Measurements from ENCODE around the gene MTRR. TPM values are rescaled to one million over a fixed set of nuclear protein-coding genes. Genes with fewer than 3 reads are reported as not detected.

The MTRR gene
- polyA plus RNA-seq, 1 of the 3 experiments (the other 2 are of a cell fraction) = 18.4 TPM

- Histone ChIP-seq H3K79me2 (ENCODE audit: insufficient read depth) (no peaks in the 10 kb centered on the region), H3K36me3 (replicated peaks in 1 of 2; ENCODE audit: control insufficient read depth in 1 of 2, insufficient read depth in 2 of 2, low read length in 1 of 2) (no peaks in the 10 kb centered on the region), H3F3A (replicated peaks; ENCODE audit: insufficient read depth) (no peaks in the 10 kb centered on the region), H3K9me3 (no peaks in the 10 kb centered on the region), H3K4me1 (ENCODE audit: control insufficient read depth in 1 of 2, insufficient read depth in 2 of 2, low read depth in 1 of 2, low read length in 1 of 2) (peaks cover 0 to 9% of the 10 kb centered on the region in 2 experiments; a peak in 1 of 4 replicates), H2AFZ (ENCODE audit: low read depth) (no peak overlapping the region), H3K27me3 (ENCODE audit: insufficient read depth) (peaks cover 21% of the 10 kb centered on the region), H3K9ac (no peak overlapping the region), H3K4me2 (no peak overlapping the region), H3K4me3 (ENCODE audit: low read depth in 2 of 2, low read length in 1 of 2) (no peak overlapping the region), H3K9me2 (no peaks in the 10 kb centered on the region), H4K20me1 (ENCODE audit: insufficient read depth) (no peaks in the 10 kb centered on the region), H3K27ac (ENCODE audit: low read depth in 2 of 2, low read length in 1 of 2) (no peak overlapping the region)
- POLR2A ChIA-PET = no interaction called here
- TF ChIP-seq GABPA (IDR thresholded peaks at IDR 0.05; ENCODE audit: low read depth) = no peak
- no peak for TF ChIP-seq POLR2AphosphoS5 (IDR thresholded peaks at IDR 0.05; ENCODE audit: low read depth, low read length)
- no peak for TF ChIP-seq TCF12 (IDR thresholded peaks at IDR 0.05)
- CTCF ChIA-PET = interaction anchor here (0.8 to 1.4 kb wide), 4 partner anchors 24 to 76 kb away, joined by 3 to 4 read pairs (median 3); no protein-coding TSS in a partner anchor
- DNase-seq = no peak
- 81% methylated on average over 8 of the region's 8 CpGs for WGBS (ENCODE audit: low lambda C conversion rate)
Measured at GRCh38 chr5:7851617-7852289, 17.2 kb upstream of the MTRR start.

- H3K4me3 ChIP-seq (ENCODE audit: low read depth in 2 of 2, low read length in 1 of 2) = no peak overlapping the region
- 81% methylated on average over 1 of the region's 1 CpG for WGBS (ENCODE audit: low lambda C conversion rate)
- no peaks in the 10 kb centered on the region for H3K9me2 ChIP-seq
- no peak for DNase-seq
- H3F3A ChIP-seq (replicated peaks; ENCODE audit: insufficient read depth) = no peaks in the 10 kb centered on the region
- H3K4me1 ChIP-seq (ENCODE audit: control insufficient read depth in 1 of 2, insufficient read depth in 2 of 2, low read depth in 1 of 2, low read length in 1 of 2) = peaks cover 0 to 9% of the 10 kb centered on the region in 2 experiments; a peak in 1 of 4 replicates
- H2AFZ ChIP-seq (ENCODE audit: low read depth) = no peak overlapping the region
- no peaks in the 10 kb centered on the region for H3K9me3 ChIP-seq
- no peaks in the 10 kb centered on the region for H3K36me3 ChIP-seq (replicated peaks in 1 of 2; ENCODE audit: control insufficient read depth in 1 of 2, insufficient read depth in 2 of 2, low read length in 1 of 2)
- H4K20me1 ChIP-seq (ENCODE audit: insufficient read depth) = no peaks in the 10 kb centered on the region
- TF ChIP-seq TCF12 (IDR thresholded peaks at IDR 0.05) (no peak), EZH2phosphoT487 (IDR thresholded peaks at IDR 0.05; ENCODE audit: borderline replicate concordance, low read depth) (no peak), REST (IDR thresholded peaks at IDR 0.05; ENCODE audit: low read depth, low read length) (no peak), NRF1 (IDR thresholded peaks at IDR 0.05; ENCODE audit: low read depth, low read length) (no peak)
- ChIA-PET CTCF (no interaction called here), POLR2A (no interaction called here)
- no peak overlapping the region for H3K4me2 ChIP-seq
- H3K79me2 ChIP-seq (ENCODE audit: insufficient read depth) = no peaks in the 10 kb centered on the region
- no peak overlapping the region for H3K27ac ChIP-seq (ENCODE audit: low read depth in 2 of 2, low read length in 1 of 2)
- peaks cover 21% of the 10 kb centered on the region for H3K27me3 ChIP-seq (ENCODE audit: insufficient read depth)
- H3K9ac ChIP-seq = no peak overlapping the region
Measured at GRCh38 chr5:7852542-7852941, 16.4 kb upstream of the MTRR start.

- 56% methylated on average over 2 of the region's 2 CpGs for WGBS (ENCODE audit: low lambda C conversion rate)
- TF ChIP-seq ZBTB33 (IDR thresholded peaks at IDR 0.05; ENCODE audit: borderline replicate concordance, low read depth) (no peak), EP300 (IDR thresholded peaks at IDR 0.05; ENCODE audit: borderline replicate concordance in 1 of 2, low read depth in 1 of 2, low read length in 1 of 2) (no peak), MAX (IDR thresholded peaks at IDR 0.05; ENCODE audit: low read depth) (no peak), EZH2phosphoT487 (IDR thresholded peaks at IDR 0.05; ENCODE audit: borderline replicate concordance, low read depth) (no peak), RFX5 (IDR thresholded peaks at IDR 0.05; ENCODE audit: low read length) (no peak), NFIC (IDR thresholded peaks at IDR 0.05; ENCODE audit: borderline replicate concordance) (no peak), MXI1 (IDR thresholded peaks at IDR 0.05; ENCODE audit: low read depth, low read length) (no peak), GABPA (IDR thresholded peaks at IDR 0.05; ENCODE audit: low read depth) (no peak), MEF2A (IDR thresholded peaks at IDR 0.05; ENCODE audit: borderline replicate concordance, low read depth) (no peak), FOXJ3 (CRISPR knock-in tag; IDR thresholded peaks at IDR 0.05) (no peak)
Measured at GRCh38 chr5:7852988-7853387, 16.0 kb upstream of the MTRR start.

More at GRCh38 chr5:7852988-7853387, 16.0 kb upstream of the MTRR start:
- H3K79me2 ChIP-seq (ENCODE audit: insufficient read depth) = no peaks in the 10 kb centered on the region
- H3K4me3 ChIP-seq (ENCODE audit: low read depth in 2 of 2, low read length in 1 of 2) = no peak overlapping the region
- ChIA-PET POLR2A (no interaction called here), CTCF (no interaction called here)
- H3K27ac ChIP-seq (ENCODE audit: low read depth in 2 of 2, low read length in 1 of 2) = no peak overlapping the region
- no peak overlapping the region for H3K4me2 ChIP-seq
- H3K4me1 ChIP-seq (ENCODE audit: control insufficient read depth in 1 of 2, insufficient read depth in 2 of 2, low read depth in 1 of 2, low read length in 1 of 2) = peaks cover 2 to 10% of the 10 kb centered on the region in 2 experiments; a peak in 1 of 4 replicates
- no peak overlapping the region for H2AFZ ChIP-seq (ENCODE audit: low read depth)
- no peak overlapping the region for H3K9ac ChIP-seq
- H3K9me2 ChIP-seq = no peaks in the 10 kb centered on the region
- DNase-seq = no peak
- H3K27me3 ChIP-seq (ENCODE audit: insufficient read depth) = peaks cover 21% of the 10 kb centered on the region
- no peaks in the 10 kb centered on the region for H3K9me3 ChIP-seq
- H3K36me3 ChIP-seq (replicated peaks in 1 of 2; ENCODE audit: control insufficient read depth in 1 of 2, insufficient read depth in 2 of 2, low read length in 1 of 2) = no peaks in the 10 kb centered on the region
- H3F3A ChIP-seq (replicated peaks; ENCODE audit: insufficient read depth) = no peaks in the 10 kb centered on the region
- H4K20me1 ChIP-seq (ENCODE audit: insufficient read depth) = no peaks in the 10 kb centered on the region
